IPS-18c (cell line): Measurements from ENCODE around the gene PHYKPL.

Experiments
- H3K4me3 ChIP-seq: 2 replicates; pipeline ENCODE4 v1.7.0; 2013; ENCODE audit warnings: low read depth, mild to moderate bottlenecking, low read length, moderate library complexity; ENCODE audit not compliant: insufficient read depth
- H3K9me3 ChIP-seq: one replicate; pipeline ENCODE4 v1.6.1; 2013; ENCODE audit warnings: mild to moderate bottlenecking, low read length, moderate library complexity; ENCODE audit not compliant: control insufficient read depth, insufficient read depth

The PHYKPL gene

DNA sequence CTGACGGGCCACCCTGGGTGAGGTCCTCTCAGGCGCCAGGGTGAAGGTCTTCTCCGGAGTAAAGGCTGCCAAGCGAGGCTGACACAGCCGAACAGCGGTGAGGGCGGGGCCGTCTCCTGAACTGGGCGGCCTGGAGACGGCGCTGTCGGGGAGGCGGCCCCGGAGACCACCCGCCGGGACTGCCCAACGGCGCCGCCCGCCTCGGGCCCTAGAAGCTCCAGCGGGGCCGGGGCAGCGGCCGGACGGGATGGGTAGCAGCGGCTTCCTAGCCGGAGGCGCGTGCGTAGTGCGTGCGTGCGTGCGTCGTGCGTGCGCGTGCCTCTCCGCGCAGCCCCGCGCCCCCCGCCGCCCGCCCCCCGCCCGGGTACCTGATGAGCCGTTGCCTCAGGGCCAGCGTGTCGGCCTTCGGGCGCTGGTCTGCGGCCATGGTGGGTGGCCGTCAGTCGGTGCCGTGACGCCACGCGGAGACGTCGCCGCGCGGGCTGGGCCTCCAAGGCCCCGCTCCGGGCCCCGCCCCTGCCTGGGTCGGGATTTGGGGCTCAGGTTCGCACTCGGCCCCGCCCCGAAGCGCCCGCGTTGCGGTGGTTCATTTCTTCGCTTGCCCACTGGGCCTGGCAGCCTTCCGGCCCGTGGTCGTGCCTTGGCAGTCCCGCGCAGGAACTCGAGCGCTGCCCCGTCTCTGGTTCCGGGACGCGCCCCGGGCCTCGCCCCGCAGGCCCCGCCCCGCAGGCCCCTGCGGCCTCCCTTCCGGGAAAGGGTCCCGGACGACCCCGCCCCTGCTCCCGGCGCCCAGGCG is at the start of gene PHYKPL:
PHYKPL (minus strand) TSS at position 679 of the 796 bp plus-strand sequence; CDS start at position 427, 252 bp downstream.
- peak within 1 kb of the TSS; percentile 60 for H3K4me3 ChIP-seq
- H3K9me3 ChIP-seq = no peaks in the 10 kb centered on the region

DNA sequence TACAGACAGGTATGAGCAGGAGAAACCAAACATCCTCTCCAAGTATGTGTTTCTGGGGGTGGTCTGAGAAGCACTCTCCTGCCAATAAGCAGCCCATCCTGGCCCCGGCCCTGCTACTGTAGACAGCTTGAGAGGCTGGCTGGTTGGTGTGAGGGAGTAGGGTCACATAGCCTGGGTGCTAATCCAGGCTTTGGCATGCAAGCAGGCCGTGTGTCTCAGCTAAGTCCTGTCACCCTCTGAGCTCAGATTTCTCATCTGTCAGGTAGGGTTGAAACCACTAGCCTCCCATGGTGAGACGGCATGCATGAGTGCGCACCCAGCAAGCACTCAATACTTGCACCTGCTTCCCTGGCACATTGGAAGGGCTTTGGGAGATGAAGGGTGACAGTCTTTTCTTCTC is 49.8 kb upstream of the PHYKPL start:
- no peak overlapping the region for H3K4me3 ChIP-seq
- H3K9me3 ChIP-seq = no peaks in the 10 kb centered on the region

DNA sequence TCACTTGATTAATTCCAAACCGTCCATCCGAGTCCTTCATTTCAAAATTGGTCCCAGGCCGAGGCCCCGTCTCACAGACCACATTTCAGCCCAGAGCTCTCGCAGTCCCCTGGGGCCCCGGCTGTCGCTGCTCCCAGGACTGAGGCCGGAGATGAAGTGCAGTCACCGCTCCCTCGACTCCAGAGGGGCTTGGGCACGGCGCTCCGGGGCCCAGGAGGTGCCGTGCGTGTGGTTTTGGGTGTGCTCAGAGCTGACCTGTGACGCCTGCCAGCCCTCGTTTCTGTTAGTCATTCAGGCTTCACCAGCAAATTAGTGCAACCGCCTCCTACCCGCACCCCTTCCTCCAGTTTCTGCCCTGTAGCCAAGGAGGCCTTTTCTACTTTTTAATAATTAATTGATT is 48.7 kb upstream of the PHYKPL start:
- no peak overlapping the region for H3K4me3 ChIP-seq
- H3K9me3 ChIP-seq = peaks cover 2% of the 10 kb centered on the region

DNA sequence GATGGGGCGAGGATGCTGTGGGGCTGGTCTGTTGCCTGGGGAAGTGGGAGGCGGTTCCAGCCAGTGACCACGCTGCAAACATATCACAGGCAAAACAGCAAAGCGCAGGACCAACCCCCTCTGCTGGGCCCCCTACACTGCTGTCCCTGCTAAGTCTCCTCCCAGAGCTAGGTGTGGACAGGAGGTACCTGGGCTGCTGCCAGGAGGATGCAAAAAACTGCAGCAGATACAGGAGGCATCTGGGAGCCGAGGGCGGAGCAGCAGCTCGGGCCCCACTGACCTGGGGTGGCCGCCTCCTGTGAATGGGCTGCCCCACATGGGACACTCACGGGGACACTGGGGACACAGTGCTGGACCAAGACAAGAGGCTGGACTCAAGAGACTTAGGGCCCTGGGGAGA is 48.0 kb upstream of the PHYKPL start:
- H3K9me3 ChIP-seq = peaks cover 3% of the 10 kb centered on the region
- H3K4me3 ChIP-seq = no peak overlapping the region

DNA sequence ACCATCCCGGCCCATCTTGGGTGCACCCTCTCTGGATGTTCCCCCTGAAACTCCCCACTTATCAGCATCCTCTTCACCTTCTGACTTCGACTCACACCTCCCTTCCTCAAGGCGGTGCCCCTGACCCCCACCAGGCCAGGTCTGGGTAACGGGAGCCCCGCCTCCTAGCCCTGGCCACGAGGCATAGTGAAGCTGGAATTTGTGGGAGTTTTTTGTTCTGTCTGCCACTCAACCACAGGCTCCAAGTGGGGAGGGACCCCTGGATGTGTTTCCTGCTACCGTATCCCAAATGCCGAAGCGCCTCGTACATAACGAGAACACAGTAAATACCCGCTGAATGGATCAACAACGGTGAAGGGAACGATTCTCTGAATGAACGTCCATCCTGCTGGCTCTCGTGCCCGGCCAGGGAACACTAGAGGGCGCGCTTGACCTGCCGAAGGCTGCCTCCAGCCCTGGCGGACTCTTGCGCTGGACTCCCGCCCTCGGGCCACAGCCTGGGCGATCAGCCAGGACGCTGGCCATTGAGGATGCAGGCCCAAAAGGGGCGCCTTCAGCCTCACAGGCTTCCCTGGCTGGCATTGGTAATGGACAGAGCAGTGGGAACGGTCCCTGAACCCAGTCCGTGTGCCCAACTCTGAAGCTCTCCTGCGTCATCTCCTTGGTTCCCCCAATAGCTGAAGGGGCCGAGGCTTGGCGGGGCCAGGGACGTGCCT is 47.3 kb upstream of the PHYKPL start:
- peaks cover 3% of the 10 kb centered on the region for H3K9me3 ChIP-seq
- H3K4me3 ChIP-seq = no peak overlapping the region

DNA sequence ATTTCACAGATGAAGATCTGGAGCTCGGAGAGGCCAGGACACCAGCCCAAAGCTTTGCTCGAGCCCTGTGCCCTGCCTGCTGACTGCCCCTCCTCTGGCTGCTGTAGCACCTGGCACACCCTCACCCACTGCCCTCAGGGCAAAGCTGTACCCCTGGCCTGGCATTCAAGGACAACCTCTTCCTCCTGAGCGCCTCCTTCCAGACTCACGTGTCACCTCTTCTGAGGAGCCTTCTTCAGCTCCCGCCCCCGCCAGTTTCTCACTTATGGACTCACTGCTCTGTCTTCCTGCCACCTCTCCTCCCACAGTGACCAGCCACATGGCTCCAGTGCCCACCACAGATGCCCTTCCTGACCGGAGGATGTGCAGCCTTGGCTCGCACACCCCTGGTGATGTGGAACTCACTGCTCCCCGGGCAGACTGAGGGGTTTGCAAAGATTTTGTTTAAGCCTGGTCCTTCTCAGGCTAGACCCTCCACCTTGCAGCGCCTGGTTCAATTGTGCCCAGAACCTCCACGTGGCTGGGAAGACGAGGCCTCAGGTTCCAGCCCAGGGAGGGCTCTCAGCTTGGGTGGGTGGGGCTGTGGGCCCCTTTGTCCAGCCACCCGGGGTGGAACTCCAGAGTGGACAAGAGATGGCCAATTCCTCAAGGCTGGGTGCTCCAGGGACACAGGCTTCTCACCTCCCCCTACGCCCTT is 46.6 kb upstream of the PHYKPL start:
- H3K4me3 ChIP-seq = no peak overlapping the region
- H3K9me3 ChIP-seq = peaks cover 3% of the 10 kb centered on the region

DNA sequence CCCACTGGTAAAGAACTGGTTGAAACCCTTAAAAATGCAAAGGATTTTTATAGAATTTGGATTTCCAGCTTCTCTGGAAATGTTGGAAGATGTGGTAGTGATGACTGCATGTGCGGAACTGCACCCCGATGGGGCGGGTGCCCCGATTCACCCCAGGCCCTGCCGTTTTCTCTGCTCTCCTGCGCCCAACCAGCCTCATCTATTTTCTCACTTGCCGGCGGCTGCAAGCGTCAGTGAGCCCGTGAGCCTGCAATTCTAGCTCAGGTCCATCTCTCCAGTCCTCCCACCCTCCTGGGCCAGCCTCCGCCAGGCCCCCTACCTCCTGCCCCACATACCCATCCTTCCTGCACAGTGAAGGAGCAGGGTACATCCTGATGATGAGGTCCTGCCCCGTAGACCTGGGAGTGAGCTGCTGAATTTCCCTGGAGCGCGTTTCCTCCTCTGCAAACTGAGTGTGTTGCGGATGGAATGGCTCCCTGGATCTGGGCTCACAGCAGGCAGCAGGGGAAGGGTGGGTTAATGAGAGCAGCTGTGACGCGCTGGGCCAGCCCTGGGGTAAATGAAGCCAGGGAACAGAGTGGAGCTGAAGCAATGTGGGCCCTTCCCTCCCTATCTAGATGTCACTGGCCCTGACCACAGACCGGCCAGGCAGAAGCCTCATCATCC is 45.9 kb upstream of the PHYKPL start:
- H3K4me3 ChIP-seq = no peak overlapping the region
- H3K9me3 ChIP-seq = peaks cover 3% of the 10 kb centered on the region

DNA sequence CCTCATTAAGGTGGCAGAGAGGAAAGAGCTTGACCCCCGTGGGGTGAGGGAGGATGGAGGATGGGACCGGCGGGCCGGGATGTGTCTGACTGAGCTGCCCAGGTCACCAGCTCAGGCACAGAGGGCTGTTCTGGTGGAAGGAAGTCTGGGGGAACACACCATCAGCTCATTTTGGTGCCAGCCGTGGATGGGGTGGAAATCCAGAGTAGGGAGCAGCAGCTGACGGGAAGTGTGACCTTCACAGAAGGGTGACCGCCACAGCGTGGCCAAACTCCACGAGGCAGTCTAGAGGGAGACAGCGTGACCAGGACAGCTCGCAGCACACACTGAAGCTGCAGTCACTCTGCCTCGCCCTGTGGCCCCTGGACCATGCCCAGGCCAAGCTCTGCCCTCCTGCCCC is 45.3 kb upstream of the PHYKPL start:
- H3K4me3 ChIP-seq = no peak overlapping the region
- peaks cover 3% of the 10 kb centered on the region for H3K9me3 ChIP-seq

DNA sequence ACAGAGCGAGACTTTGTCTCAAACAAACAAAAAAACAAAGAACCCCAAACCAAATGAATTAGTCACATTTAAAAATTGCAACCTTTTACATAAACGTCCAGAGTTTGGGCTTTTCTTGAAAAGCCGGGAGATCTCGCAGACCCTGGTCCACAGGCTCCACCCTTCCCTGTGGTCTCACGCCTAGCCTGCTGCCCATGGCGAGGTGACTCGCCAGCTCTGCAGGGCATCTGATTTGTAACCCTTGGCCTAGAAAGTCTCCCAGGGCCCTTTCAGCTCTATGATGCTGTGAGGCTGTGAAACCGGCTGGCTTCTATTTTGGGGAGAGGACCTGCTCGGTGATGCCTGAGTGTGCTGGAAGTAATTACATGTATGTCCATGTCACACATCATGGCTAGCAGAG is 44.7 kb upstream of the PHYKPL start:
- H3K9me3 ChIP-seq = peaks cover 3% of the 10 kb centered on the region
- H3K4me3 ChIP-seq = no peak overlapping the region

DNA sequence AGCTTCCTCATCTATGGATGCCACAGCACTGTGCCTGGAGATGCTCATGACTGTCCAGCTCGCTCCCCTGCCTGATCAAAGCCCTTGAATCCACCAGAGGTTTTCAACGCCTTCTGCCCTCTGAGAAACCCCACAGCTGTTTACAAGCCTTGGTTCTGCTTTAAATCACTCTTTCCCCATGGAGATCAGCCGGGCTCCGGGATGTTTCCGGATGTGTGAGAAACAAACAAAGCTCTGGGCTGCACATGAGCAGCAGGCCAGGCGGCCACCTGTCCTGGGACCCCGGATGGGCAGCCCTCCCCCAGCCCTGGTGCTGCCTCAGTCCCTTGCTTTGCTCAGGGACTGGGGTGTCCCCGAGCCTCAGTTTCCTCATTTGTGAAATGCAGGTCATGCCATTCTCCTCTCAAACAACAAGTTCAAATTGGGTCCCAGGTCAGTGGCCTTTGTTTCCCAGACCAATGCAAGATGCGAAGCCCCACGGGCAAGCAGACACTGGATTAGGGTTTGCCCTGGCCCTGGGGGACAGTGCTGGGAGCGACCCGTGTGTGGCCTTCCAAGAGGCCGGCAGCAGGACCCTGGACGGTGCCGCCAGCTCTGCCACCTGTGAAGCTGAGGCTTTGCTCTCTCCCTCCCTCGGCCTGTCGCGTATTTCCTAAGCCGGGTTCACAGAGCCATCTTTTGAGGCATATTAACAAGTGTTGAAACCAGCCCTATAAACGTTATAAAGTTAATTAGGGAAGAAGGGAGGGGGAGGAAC is 42.4 kb upstream of the PHYKPL start:
- H3K9me3 ChIP-seq = peaks cover 3% of the 10 kb centered on the region
- no peak overlapping the region for H3K4me3 ChIP-seq

DNA sequence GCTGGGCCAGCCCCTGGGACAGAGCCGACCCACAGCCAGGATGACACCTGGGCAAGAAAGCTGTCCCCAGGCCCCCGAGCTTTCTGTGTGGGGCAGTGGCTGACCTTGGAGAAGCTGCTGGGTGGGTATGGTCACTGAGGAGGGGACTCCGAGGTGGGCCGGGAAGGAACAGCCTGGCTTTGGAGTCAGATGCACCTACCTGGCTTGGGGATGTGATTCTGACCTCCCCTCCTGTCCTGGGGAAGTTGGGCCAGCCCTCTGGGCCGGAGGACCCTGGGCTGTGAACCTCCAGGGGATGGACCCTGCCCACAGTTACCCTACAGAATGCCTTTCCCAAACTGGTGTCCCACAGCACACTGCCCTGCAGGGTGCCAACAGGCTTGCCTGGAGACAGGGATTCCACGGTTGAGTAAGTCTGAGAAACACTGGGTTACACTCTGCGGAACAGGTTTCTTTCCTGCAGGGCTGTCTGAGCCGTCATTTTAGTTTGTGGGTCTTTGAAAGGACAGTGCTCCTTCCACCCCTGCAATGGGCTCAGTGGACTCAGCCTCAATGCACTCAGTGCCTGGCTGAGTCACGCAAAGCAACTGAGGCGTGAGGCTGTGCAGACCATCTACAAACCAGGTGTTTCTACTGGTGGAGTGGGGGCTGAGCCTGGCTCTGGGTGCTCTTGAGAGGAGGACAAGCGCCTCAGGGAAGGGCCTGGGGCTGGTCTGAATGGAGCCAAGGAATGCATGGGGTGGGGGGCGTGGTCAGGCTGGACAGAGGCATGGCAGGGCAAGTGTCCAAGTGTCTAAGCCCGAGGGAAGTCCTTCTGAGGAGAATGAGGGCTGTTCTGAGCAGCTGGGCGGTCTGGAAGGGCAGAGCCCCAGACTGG is 41.3 kb upstream of the PHYKPL start:
- Histone ChIP-seq H3K4me3 (no peak overlapping the region), H3K9me3 (peaks cover 3% of the 10 kb centered on the region)

DNA sequence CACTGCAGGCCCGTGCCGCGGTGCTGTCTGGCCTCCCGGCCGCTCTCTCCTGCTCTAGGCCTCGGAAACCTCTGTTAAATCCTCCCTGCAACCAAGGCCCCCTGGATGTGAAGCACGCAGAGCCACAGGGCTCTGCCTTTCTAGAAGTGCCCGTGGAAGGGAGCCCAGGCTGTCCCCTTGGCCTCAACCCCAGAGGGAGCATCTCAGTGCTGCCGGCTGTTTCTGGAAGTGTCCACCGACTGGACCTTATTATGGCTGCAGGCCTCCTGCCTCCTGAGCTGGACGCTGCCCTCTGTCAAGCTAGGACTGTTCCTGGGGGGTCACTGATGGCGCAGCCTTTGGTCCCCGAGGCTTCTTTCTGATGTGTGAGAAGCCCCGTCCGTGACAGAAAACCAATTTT is 40.4 kb upstream of the PHYKPL start:
- no peak overlapping the region for H3K4me3 ChIP-seq
- H3K9me3 ChIP-seq = peaks cover 3% of the 10 kb centered on the region

DNA sequence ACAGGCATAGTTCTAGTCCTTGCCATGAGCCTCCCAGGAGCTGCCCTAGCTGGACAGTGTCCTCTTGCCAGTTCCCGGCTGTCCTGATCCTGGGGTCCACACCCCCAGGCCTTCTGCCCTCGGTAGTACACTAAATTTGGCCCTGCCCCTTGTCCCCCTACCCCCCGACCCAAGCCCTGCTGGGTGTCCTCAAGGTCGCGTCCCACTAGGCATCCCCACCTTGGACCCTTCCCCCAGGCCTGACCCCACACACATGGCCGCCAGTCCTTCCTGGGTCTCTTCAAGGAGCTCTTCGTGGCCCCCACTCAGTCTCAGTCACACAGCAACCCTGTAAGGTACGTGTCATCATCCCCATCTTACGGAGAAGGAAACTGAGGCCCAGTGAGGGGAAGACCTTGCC is 40.0 kb upstream of the PHYKPL start:
- Histone ChIP-seq H3K4me3 (no peak overlapping the region), H3K9me3 (peaks cover 3% of the 10 kb centered on the region)

DNA sequence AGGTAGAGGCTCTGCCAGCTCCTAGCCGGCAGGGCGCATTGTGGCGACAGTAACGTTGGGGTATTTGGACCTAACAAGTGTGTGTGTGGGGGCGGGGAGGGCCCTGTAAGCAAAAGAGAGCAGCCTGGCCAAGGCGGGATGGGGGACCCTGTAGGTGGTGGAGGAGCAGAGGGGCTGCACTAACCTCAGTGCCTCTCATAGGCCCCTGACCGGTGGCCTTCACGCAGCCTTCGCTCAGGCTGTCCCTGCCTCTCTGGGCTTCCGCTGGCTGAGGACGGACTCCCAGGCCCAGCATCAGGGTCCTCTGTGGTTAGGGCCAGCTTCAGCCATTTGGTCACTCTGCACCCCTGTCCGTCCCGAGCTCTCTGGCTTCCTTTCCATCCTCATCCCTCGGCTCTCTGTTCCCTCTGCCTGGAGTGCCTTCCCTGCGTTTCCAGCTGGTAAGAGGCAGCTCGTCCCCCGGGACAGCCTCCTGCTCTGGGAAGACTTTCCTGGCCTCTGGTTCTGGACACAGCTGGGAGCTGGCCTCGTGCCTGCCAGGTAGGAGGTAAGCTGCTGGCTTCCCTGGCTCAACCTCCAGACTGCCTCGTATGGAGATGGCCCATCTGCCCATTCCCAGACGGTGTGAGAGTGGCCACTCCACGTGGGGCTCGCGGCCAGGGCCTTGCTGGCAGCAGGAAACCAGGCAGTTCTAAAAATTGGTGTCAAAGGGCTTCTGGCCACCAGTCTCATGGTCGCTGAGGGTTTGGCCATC is 39.3 kb upstream of the PHYKPL start:
- Histone ChIP-seq H3K4me3 (no peak overlapping the region), H3K9me3 (peaks cover 3% of the 10 kb centered on the region)

DNA sequence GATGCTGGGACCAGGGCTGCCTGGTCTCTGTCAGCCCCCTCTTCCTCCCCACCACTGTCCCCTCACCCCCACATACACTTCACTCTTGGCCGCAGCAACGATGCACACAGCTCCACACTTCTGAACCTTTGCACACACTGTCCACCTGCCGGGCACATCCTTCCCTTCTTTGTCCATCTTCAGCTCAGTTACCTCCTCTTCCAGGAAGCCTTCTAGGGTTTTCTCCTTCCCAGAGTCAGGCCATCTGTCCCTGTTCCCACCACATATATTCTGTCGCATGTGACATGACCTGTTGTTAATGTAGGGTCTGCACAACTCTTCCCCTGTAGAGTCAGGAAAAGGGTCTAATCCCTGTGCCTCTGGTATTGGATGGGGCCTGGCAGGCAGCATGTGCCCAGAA is 38.6 kb upstream of the PHYKPL start:
- Histone ChIP-seq H3K9me3 (peaks cover under 1% of the 10 kb centered on the region), H3K4me3 (no peak overlapping the region)
